ENCODE results near the gene TECPR2.

TECPR2 gene

GRCh38 chr14:102497998-102498677, 135.4 kb downstream of the TECPR2 start:
- DNase-seq = no peak

GRCh38 chr14:102498678-102499265, 136.0 kb downstream of the TECPR2 start:
- no peak for DNase-seq

- DNase-seq = no peak
Observed at GRCh38 chr14:102499401-102500157, 136.8 kb downstream of the TECPR2 start.

GRCh38 chr14:102500158-102500662, 137.5 kb downstream of the TECPR2 start:
- no peak for DNase-seq

GRCh38 chr14:102500713-102501112, 138.0 kb downstream of the TECPR2 start:
- no peak for DNase-seq

- DNase-seq = no peak
Observed at GRCh38 chr14:102501751-102502315, 139.1 kb downstream of the TECPR2 start.

GRCh38 chr14:102502571-102502970, 139.8 kb downstream of the TECPR2 start:
- DNase-seq = no peak

GRCh38 chr14:102503641-102504327, 141.0 kb downstream of the TECPR2 start:
- no peak for DNase-seq

GRCh38 chr14:102504328-102504999, 141.7 kb downstream of the TECPR2 start:
- DNase-seq = no peak

- DNase-seq = no peak
Observed at GRCh38 chr14:102505000-102505619, 142.4 kb downstream of the TECPR2 start.

- no peak for DNase-seq
Observed at GRCh38 chr14:102505775-102506625, 143.3 kb downstream of the TECPR2 start.

GRCh38 chr14:102506626-102506925, 143.8 kb downstream of the TECPR2 start:
- no peak for DNase-seq

- peak; percentile 6 for DNase-seq
Observed at GRCh38 chr14:102507081-102507856, 144.5 kb downstream of the TECPR2 start.

- DNase-seq = no peak
Observed at GRCh38 chr14:102507857-102508312, 145.1 kb downstream of the TECPR2 start.

GRCh38 chr14:102508410-102508773, 145.7 kb downstream of the TECPR2 start:
- DNase-seq = no peak

- DNase-seq = peak; percentile 52
Observed at GRCh38 chr14:102508774-102509745, 146.3 kb downstream of the TECPR2 start.

- peak; percentile 95 for DNase-seq
Observed at GRCh38 chr14:102509746-102510615, 147.2 kb downstream of the TECPR2 start, which contains the start of gene ANKRD9. TSS of gene ANKRD9 (minus strand) at chr14:102509776. CDS start at chr14:102507889, 1,887 bp downstream.
